ENCODE data around the gene CENPW. TPM values are rescaled to one million over a fixed set of nuclear protein-coding genes. Genes with fewer than 3 reads are reported as not detected.

The CENPW gene
- total and polyA plus RNA-seq, 8 donors = 0.93 to 2.9 (median 1.9) TPM

- DNase-seq (no peak), FAIRE-seq (no peak), ATAC-seq (no peak)
- Histone ChIP-seq H3K9me3 (no peaks in the 10 kb centered on the region), H3K4me1 (no peaks in the 10 kb centered on the region), H3K27ac (no peak overlapping the region), H3K27me3 (no peaks in the 10 kb centered on the region), H3K36me3 (no peaks in the 10 kb centered on the region), H3K4me3 (no peak overlapping the region)
- WGBS, 2 donors = 67 to 76% methylated on average over 3 of the region's 3 CpGs
- TF ChIP-seq, protein P1, sequence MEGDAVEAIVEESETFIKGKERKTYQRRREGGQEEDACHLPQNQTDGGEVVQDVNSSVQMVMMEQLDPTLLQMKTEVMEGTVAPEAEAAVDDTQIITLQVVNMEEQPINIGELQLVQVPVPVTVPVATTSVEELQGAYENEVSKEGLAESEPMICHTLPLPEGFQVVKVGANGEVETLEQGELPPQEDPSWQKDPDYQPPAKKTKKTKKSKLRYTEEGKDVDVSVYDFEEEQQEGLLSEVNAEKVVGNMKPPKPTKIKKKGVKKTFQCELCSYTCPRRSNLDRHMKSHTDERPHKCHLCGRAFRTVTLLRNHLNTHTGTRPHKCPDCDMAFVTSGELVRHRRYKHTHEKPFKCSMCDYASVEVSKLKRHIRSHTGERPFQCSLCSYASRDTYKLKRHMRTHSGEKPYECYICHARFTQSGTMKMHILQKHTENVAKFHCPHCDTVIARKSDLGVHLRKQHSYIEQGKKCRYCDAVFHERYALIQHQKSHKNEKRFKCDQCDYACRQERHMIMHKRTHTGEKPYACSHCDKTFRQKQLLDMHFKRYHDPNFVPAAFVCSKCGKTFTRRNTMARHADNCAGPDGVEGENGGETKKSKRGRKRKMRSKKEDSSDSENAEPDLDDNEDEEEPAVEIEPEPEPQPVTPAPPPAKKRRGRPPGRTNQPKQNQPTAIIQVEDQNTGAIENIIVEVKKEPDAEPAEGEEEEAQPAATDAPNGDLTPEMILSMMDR (IDR thresholded peaks at IDR 0.05) = no peak
- intact Hi-C loops (cut with DNase I) = no loop called here
Measured at GRCh38 chr6:126388104-126388598, 48.2 kb downstream of the CENPW start.

DNA sequence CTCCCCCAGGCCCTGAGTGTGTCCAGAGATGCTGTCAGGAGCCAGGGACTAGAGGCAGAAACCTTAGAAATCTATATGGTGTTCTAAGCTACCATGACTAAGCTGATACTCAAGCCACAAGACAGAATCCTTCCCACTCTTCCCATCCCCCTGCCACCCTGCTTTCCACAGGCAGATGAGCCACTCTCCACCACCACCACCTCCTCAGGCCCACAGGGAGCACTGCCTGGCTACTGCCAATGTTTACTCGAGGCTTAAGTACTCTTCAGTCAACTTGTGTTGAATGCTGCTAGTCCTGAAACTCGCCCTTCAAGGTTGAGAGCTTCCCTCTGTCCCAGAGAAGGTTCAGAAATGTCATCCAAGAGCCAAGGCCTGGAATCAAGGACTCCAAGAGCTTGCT is 56.2 kb downstream of the CENPW start:
- no peak for FAIRE-seq
- intact Hi-C loops (cut with DNase I) = no loop called here

More for the DNA sequence above, 56.2 kb downstream of the CENPW start:
- DNase-seq (peak in 1 of 6 donors; percentile 5), ATAC-seq (no peak)
- WGBS, 2 donors = 31 to 35% methylated on average over 2 of the region's 2 CpGs
- Histone ChIP-seq H3K27me3 (no peaks in the 10 kb centered on the region), H3K4me3 (no peak overlapping the region), H3K9me3 (no peaks in the 10 kb centered on the region), H3K27ac (no peak overlapping the region), H3K36me3 (no peaks in the 10 kb centered on the region), H3K4me1 (no peaks in the 10 kb centered on the region)
- TF ChIP-seq, protein P1 (IDR thresholded peaks at IDR 0.05) = no peak

Data from pancreas (tissue), 10 donors.